Measurements from ENCODE around the gene TXLNA. TPM values are rescaled to one million over a fixed set of nuclear protein-coding genes. Genes with fewer than 3 reads are reported as not detected.

TXLNA gene
- total and polyA plus RNA-seq, 12 donors: 7.5 to 28.9 (median 16.0) TPM

DNA sequence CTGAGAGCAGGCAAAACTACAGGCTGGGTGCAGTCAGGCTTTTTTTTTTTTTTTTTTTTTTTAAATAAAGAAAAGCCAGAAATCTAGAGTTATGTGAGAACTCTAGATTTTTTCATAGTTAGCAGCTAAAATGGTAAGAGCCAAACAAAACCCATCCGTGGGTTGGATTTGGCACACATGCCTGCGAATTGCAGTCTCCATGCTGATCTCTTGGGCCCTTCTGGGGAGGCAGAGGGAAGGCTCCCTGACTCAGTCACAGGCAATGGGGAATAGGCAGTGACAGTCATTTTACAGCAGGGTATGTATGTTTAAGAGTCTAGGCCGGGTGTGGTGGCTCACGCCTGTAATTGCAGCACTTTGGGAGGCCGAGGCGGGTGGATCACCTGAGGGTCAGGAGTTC lies 2.6 kb downstream of the TXLNA start:
- intact Hi-C loops (cut with DNase I): no loop called here
- Histone ChIP-seq H3K27ac (peak overlapping the region in 2 of 10 donors; percentile 95 to 97), H3K27me3 (no peaks in the 10 kb centered on the region), H3K36me3 (peaks cover 0 to 62% (median 27%) of the 10 kb centered on the region in 9 donors), H3K4me3 (peak overlapping the region in 3 of 10 donors; percentile 68 to 77 (median 73)), H3K9me3 (no peaks in the 10 kb centered on the region), H3K4me1 (peaks cover 3 to 73% (median 45%) of the 10 kb centered on the region in 9 donors)
- no peak for ATAC-seq
- TF ChIP-seq, protein P1, sequence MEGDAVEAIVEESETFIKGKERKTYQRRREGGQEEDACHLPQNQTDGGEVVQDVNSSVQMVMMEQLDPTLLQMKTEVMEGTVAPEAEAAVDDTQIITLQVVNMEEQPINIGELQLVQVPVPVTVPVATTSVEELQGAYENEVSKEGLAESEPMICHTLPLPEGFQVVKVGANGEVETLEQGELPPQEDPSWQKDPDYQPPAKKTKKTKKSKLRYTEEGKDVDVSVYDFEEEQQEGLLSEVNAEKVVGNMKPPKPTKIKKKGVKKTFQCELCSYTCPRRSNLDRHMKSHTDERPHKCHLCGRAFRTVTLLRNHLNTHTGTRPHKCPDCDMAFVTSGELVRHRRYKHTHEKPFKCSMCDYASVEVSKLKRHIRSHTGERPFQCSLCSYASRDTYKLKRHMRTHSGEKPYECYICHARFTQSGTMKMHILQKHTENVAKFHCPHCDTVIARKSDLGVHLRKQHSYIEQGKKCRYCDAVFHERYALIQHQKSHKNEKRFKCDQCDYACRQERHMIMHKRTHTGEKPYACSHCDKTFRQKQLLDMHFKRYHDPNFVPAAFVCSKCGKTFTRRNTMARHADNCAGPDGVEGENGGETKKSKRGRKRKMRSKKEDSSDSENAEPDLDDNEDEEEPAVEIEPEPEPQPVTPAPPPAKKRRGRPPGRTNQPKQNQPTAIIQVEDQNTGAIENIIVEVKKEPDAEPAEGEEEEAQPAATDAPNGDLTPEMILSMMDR (IDR thresholded peaks at IDR 0.05): no peak
- no peak for DNase-seq
- 88 to 89% methylated on average over 6 of the region's 6 CpGs for WGBS, 2 donors

DNA sequence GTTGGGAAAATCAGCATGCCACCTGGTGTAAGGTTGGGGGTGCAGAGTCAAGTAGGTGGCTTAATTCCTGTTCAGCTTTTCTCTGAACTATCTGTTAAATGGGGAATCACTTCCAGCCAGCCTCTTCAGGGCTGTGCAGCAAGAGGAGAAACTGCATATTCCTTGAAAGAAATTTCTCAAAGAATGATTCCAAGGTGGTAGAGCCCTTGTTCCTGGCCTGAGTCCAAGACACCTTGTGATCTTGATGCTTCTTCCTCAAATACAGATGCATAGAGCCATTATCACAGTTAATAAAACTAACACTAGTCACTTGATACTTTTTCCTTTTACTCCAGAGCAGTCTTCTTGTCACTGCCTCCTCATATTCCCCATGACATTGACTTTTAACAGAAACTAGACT lies 5.2 kb downstream of the TXLNA start:
- intact Hi-C loops (cut with DNase I): no loop called here
- Histone ChIP-seq H3K4me1 (peaks cover 3 to 58% (median 38%) of the 10 kb centered on the region in 9 donors), H3K27me3 (no peaks in the 10 kb centered on the region), H3K9me3 (no peaks in the 10 kb centered on the region), H3K27ac (no peak overlapping the region), H3K36me3 (peaks cover 0 to 88% (median 48%) of the 10 kb centered on the region in 9 donors), H3K4me3 (no peak overlapping the region)
- DNase-seq: no peak
- ATAC-seq: no peak
- TF ChIP-seq, protein P1 (IDR thresholded peaks at IDR 0.05): no peak

DNA sequence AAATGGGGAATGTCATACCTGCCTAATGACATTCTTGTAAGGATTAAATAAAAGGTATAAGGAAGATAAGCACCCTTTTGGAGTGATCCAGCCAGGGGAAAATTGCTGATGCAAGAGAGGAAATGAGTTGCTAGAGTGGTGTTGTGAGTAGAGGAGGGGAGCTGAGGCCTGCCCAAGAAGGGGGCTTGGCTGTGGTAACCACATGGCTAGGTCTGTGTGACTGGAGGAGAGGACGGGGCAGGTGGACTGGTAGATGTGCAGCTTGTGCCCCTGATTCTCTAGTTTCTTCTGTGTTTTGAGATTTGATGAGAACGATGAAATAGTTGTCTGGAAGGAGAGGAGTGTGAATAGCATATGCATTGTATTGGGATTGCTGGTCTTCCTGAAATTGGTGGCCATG lies 6.6 kb downstream of the TXLNA start:
- Histone ChIP-seq H3K4me1 (peaks cover 0 to 50% (median 28%) of the 10 kb centered on the region in 9 donors), H3K36me3 (peaks cover 0 to 100% (median 62%) of the 10 kb centered on the region in 9 donors), H3K4me3 (no peak overlapping the region), H3K27ac (no peak overlapping the region), H3K9me3 (no peaks in the 10 kb centered on the region), H3K27me3 (no peaks in the 10 kb centered on the region)
- DNase-seq (no peak), ATAC-seq (no peak)
- intact Hi-C loops (cut with DNase I): no loop called here
- TF ChIP-seq, protein P1 (IDR thresholded peaks at IDR 0.05): no peak
- WGBS, 2 donors: 91 to 98% methylated on average over 2 of the region's 2 CpGs

DNA sequence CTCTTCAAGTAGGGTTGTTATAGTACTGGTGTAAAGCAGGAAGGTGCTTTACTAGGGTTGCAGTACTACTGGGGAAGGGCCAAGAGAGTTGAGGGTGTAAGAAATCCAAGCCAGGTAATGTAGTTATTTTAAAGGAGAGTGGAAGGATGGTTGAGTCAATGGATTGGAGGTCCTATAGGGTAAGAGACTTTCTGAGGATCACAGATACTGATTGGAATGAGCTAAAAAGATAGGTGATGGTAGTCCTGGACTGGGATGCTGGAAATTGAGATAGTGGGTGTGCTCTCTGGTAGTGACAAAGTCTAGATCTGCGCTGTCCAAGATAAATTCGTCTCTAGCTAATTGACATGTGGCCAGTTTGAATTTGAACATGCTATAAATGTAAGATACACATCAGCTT lies 7.0 kb downstream of the TXLNA start:
- 85 to 87% methylated on average over 2 of the region's 2 CpGs for WGBS, 2 donors
- Histone ChIP-seq H3K27ac (no peak overlapping the region), H3K4me1 (peaks cover 0 to 46% (median 24%) of the 10 kb centered on the region in 9 donors), H3K4me3 (no peak overlapping the region), H3K27me3 (no peaks in the 10 kb centered on the region), H3K9me3 (no peaks in the 10 kb centered on the region), H3K36me3 (peaks cover 0 to 100% (median 66%) of the 10 kb centered on the region in 9 donors)
- TF ChIP-seq, protein P1 (IDR thresholded peaks at IDR 0.05): no peak
- intact Hi-C loops (cut with DNase I): no loop called here
- ATAC-seq (no peak), DNase-seq (no peak)
